ENCODE results near the gene SLC8B1. TPM values are rescaled to one million over a fixed set of nuclear protein-coding genes. Genes with fewer than 3 reads are reported as not detected.
"Not testable (repeated sequence)": the region's sequence is repeated elsewhere in the genome, so short reads cannot be mapped to it uniquely, and the experiment has no call there.

SLC8B1 gene
- total RNA-seq, 1 donor from 2014 or later = 23.2 TPM

- DNase-seq (ENCODE audit: low spot score) = peak; percentile 94
- peak; percentile 97 for ATAC-seq
These were observed 23.6 kb upstream of the SLC8B1 start, which contains the start of gene PLBD2 for GRCh38 chr12:113358381-113359132. PLBD2 (plus strand) TSS chr12:113358587; CDS start chr12:113358601, 14 bp downstream.

- not testable (repeated sequence) for DNase-seq (ENCODE audit: low spot score); ATAC-seq
These were observed 19.3 kb upstream of the SLC8B1 start for GRCh38 chr12:113354192-113354591.

- ATAC-seq = no peak
- DNase-seq (ENCODE audit: low spot score) = no peak
These were observed 16.2 kb upstream of the SLC8B1 start for GRCh38 chr12:113351089-113351488.

DNA sequence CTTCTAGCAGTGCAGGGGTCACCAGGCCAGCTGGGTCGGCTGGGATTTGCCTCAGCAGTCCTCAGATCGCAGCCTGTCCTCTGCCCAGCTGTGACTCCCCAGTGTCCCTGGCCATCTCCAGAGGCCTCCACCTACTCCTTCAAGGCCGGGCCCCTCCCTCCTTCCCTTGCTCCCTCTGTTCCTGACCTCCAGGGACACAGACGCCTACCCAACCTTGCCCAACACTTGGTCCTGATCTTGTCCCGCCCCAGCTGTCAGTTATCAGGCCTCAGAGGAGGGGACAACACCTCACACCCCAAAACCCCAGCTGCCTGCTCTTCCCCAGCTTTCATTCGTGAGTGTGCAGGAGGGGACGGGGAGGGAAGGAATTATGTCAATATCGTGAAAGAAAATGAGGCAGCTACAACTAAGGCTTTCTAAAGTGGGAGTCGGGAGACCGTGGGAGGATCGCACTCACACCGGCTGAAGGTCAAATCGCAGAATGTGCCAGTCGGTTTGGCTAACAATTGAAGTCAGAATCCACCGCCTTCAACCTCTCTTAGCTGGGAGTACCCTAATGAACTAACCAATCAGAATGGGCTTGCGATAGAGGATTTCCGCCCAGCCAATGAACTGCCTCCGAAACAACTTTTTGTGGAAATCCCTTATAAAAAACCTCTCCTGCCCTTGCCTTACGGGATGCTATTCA, 14.1 kb upstream of the SLC8B1 start:
- ATAC-seq (no peak), DNase-seq (ENCODE audit: low spot score) (no peak)

DNA sequence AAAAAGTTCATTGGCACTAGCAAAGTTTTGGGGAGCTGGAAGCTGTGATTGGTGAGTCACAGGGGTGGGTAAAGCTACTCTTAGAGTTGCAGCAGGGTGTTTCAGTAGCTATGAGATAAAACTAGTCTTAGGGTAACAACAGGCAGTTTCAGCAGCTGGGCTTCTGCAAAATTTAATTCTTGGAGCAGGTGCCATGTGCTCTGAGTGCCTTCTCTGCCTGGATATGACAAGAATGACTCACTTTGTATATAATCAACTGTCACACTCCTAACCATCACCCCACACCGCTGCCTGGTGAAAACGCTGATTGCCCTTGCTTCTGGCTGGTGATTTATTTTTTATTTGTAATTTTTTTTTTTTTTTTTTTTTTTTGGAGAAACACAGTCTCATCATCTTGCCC, 13.0 kb upstream of the SLC8B1 start:
- no peak for ATAC-seq
- no peak for DNase-seq (ENCODE audit: low spot score)

GRCh38 chr12:113347107-113347506, 12.2 kb upstream of the SLC8B1 start:
- DNase-seq (ENCODE audit: low spot score) (no peak), ATAC-seq (no peak)

DNA sequence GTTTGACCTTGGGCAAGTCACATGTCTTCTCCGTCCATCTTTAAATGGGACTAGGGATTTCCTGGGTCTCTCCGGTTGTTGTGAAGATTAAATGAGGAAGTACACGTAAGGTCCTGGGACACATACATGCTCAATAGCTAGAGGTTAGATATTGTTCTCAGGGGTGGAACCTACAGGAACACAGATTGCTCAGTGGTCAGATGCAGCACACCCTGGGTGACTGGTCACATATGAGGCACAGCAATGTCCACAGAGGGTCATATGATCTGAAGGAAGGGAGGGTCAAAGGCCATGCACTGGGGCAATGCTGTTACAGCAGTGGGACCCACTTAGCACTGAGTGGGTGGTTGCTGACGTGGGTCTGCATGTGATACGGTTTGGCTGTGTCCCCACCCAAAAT, 11.4 kb upstream of the SLC8B1 start:
- DNase-seq (ENCODE audit: low spot score) (no peak), ATAC-seq (no peak)

DNA sequence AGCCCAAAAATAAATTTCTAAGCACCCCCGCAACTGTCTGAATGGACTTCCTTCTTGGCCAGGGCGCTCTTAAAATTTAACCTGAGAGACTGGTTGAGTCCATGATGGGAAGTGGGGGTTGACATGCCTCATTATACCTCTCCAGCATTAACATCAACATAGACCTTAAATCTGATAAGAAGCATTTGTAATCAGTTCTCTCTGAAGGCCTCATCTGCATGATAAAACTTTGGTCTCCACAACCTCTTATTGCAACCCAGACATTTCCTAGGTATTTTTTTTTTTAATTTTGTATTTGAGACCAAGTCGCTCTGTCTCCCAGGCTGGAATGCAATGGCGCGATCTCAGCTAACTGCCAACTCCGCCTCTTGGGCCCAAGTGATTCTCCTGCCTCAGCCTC, 10.4 kb upstream of the SLC8B1 start:
- DNase-seq (ENCODE audit: low spot score) (no peak), ATAC-seq (no peak)

DNA sequence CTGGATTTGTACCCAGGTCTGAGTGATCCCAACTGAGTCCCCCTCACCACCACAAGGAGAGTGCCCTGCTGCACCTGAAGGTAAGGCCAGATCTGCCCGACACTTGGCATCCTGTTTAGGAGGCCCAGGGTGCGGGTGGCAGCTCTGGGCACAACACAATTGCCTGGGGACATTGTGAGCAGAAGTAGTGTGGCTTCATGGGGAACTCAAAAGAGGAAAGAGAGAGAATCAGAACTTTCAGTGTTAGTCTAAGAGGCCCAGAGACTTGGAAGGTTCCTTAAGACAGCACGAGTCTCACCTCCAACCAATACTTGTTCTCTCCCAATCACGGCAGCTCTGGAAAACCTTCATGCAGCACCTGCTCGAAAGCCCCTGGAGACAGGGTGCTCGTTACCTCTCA, 6.6 kb upstream of the SLC8B1 start:
- ATAC-seq (peak; percentile 26), DNase-seq (ENCODE audit: low spot score) (no peak)

GRCh38 chr12:113340061-113340460, 5.2 kb upstream of the SLC8B1 start:
- DNase-seq (ENCODE audit: low spot score) (no peak), ATAC-seq (no peak)

GRCh38 chr12:113339540-113339939, 4.6 kb upstream of the SLC8B1 start:
- ATAC-seq (no peak), DNase-seq (ENCODE audit: low spot score) (no peak)

GRCh38 chr12:113333877-113334785, 778 bp downstream of the SLC8B1 start:
- no peak for DNase-seq (ENCODE audit: low spot score)
- peak; percentile 40 for ATAC-seq

DNA sequence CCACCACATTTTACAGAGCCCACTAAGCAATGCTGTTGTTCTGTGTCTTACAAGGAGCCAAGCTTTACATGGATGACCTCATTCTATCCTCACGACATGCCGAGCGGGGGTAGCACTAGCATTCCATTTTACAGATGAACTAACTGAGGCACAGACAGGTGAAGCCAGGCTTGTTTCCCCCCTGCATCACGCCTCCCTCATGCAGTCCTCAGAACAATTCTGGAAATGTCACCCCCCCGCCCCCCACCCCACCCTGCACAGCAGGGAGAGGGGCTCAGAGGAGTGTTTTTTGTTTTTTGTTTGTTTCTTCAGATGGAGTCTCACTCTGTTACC, 1.5 kb downstream of the SLC8B1 start:
- ATAC-seq (no peak), DNase-seq (ENCODE audit: low spot score) (no peak)

DNA sequence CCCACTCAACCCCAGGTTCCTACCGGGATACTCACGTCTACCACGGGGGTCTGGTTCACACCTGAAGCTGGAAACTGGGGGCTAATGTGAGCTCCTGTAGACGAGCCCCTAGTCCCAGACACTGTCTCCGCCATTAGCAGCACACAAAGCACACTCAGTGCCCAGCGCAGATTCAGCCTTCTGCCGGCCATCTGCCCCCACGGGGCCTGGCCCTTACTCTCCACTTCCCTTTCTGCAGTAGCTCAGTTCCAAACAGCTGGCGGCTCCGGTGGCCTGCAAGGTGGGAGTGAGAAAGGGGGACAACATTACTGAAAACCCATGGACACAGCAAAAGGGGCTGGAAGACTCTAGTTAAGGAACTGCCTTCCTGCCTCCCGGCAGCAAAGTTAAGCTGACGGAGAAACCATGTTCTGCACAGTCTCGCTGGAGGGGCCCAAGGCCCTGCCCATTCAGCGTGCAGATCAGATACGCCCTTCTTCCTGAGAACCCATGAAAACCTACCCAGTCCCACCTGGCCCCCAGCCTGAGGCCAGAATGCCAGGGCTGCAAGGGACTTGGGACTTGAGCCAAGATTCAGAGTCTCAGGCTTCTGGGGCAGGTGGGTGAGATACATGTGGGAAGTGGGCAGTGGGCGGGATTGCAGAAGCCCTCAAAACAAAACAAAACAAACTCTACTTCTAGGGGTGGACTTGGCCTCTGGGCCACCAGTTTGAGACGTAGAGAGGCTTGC, 2.1 kb downstream of the SLC8B1 start:
- DNase-seq (ENCODE audit: low spot score) (no peak), ATAC-seq (no peak)

DNA sequence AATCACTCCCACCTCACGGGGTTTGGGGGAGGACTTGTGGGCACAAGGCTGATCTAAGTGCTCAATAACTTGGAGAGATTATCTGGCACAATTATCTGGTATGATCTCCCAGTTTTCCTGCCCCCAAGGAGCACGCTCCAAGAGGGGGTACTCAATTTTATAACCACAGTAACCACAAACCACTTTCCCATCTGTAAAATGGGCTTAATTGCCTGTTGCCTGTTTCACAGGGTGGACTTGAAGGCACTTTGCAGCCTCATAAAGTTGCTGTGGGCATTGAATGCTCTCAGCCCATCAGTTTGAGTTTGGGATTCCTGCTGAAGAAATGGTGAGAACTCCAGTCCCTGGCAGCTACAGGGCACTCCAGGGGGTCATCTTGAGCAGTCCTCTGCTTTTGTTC, 4.4 kb downstream of the SLC8B1 start:
- no peak for ATAC-seq
- DNase-seq (ENCODE audit: low spot score) = no peak

- ATAC-seq (no peak), DNase-seq (ENCODE audit: low spot score) (no peak)
These were observed 5.0 kb downstream of the SLC8B1 start for GRCh38 chr12:113329791-113330417.

DNA sequence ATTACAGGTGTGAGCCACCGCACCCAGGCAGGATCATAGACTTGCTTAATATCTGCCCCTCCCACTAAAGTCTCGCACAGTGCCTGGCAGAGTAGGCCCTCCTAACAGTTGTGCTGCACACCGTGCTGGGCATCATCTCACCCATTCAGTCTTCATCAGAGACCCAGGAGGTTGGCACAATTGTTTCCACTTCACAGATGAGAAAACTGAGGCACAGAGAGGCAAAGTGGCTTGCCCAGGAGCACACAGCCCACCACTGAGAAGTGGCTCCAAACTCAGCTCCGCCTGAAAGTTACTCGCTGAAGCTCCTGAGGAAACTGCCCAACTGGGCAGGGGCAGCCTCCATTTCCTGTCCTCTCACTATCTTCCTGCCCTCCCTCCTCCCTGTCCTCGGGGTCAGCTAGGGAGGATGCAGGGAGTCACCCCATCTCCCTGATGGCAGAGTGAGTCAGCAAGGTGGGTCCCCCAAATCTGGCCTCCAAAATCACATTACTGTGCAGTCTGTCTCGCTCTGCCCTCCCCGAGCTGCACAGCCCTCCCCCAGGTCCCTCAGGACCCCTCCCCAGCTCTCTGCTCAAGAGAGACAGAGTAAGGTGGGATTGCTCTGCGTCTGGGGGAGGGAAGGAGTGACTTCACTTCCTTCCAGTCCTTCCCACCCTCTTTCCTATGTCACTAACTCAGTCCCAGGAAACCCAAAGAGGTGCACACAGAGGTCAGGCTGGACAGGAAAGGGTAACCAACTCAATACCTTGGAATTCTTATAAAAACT, 5.7 kb downstream of the SLC8B1 start:
- no peak for DNase-seq (ENCODE audit: low spot score)

DNA sequence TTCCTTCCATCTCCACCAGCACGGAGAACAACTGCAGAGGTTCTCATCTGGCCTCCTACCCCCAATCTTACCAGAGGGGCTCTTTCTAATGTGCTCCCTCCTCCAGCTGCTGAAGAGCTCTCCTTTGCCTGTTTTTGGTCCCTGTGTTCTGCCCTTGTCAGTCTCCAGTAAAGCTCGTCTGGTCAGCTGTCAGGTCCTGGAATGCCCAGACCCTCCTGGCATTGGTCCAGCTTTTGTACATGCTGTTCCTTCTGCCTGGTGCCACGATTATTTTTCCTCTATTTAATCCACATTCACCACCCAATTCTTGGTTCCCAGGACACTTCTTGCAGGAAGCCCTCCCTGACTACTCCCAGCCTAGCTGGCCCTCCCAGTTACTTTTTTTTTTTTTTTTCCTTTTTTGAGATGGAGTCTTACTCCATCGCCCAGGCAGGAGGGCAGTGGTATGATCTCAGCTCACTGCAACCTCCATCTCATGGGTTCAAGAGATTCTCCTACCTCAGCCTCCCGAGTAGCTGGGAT, 6.5 kb downstream of the SLC8B1 start:
- ATAC-seq = no peak
- no peak for DNase-seq (ENCODE audit: low spot score)

More for the DNA sequence above, 5.7 kb downstream of the SLC8B1 start:
- no peak for ATAC-seq

- ATAC-seq = no peak
These were observed 8.0 kb downstream of the SLC8B1 start for GRCh38 chr12:113326775-113327395.

More at GRCh38 chr12:113326775-113327395, 8.0 kb downstream of the SLC8B1 start:
- no peak for DNase-seq (ENCODE audit: low spot score)

All from left lobe of liver (tissue), 2 donors.